Activated CD8-positive, alpha-beta T cell treated with anti-CD3 and anti-CD28 coated beads, Interleukin-2, amount 10 ng/mL, durations not matched to agents 7 days and 5 days (primary cell): ENCODE results near the gene GCM1. TPM values are rescaled to one million over a fixed set of nuclear protein-coding genes. Genes with fewer than 3 reads are reported as not detected.

Experiments used
- ATAC-seq: fragments of 150-1000 bp; cut with Tn5 transposase; one replicate; pipeline ENCODE4 v1.10.0; 2021; ENCODE audit warnings: moderate library complexity
- CTCF ChIA-PET: fragments of 350-600 bp; sonication (Branson Sonifier 250); formaldehyde crosslinking; loops from one replicate; lab custom pipeline; 2021; ENCODE audit warnings: antibody characterized with exemption; lab: Charles Lee
- POLR2A ChIA-PET: fragments of 350-600 bp; sonication (Branson Sonifier 250); formaldehyde crosslinking; loops from one replicate; lab custom pipeline; 2021; ENCODE audit warnings: antibody characterized with exemption; lab: Charles Lee
- DNase-seq: peaks from one replicate; pipeline ENCODE4 v3.0.0-alpha.2; 2020
- H3K27ac Mint-ChIP-seq: one replicate; pipeline ENCODE4 v1.8.0; 2021; ENCODE audit warnings: mild to moderate bottlenecking, mixed read lengths
- H3K27me3 Mint-ChIP-seq: one replicate; pipeline ENCODE4 v1.8.0; 2021; ENCODE audit warnings: low read depth, mixed read lengths
- H3K36me3 Mint-ChIP-seq: one replicate; pipeline ENCODE4 v1.8.0; 2021; ENCODE audit warnings: low read depth, mixed read lengths
- H3K4me1 Mint-ChIP-seq: one replicate; pipeline ENCODE4 v1.8.0; 2021; ENCODE audit warnings: low read depth, mixed read lengths
- H3K4me3 Mint-ChIP-seq: one replicate; pipeline ENCODE4 v1.8.0; 2021; ENCODE audit warnings: mild to moderate bottlenecking, mixed read lengths
- H3K9me3 Mint-ChIP-seq: one replicate; pipeline ENCODE4 v1.8.0; 2022; ENCODE audit warnings: mixed read lengths; ENCODE audit not compliant: insufficient read depth
- total RNA-seq, 2 experiments: library from RNA; stranded (reverse); gene quantifications; one replicate each; pipeline ENCODE4 v1.2.3, GENCODE V29; 2021

Gene GCM1
- not detected for total RNA-seq

- H3K27me3 Mint-ChIP-seq, result peaks cover 7% of the 10 kb centered on the region
- no peak for ATAC-seq
- H3K4me3 Mint-ChIP-seq, result no peak within 1 kb of the TSS
- no peaks in the 10 kb centered on the region for H3K36me3 Mint-ChIP-seq
- H3K4me1 Mint-ChIP-seq, result no peaks in the 10 kb centered on the region
- H3K9me3 Mint-ChIP-seq, result no peaks in the 10 kb centered on the region
- no peak within 1 kb of the TSS for H3K27ac Mint-ChIP-seq
- POLR2A ChIA-PET, result no interaction called here
- CTCF ChIA-PET, result no interaction called here
- DNase-seq, result no peak
Measured at GRCh38 chr6:53148684-53149083, at the start of gene GCM1. GCM1 (minus strand) TSS chr6:53148841; CDS start chr6:53145632, 3,209 bp downstream.

GRCh38 chr6:53197553-53197952 is 48.9 kb upstream of the GCM1 start:
- Mint-ChIP-seq H3K27me3 (peaks cover 5% of the 10 kb centered on the region), H3K27ac (no peak overlapping the region), H3K9me3 (no peaks in the 10 kb centered on the region), H3K36me3 (no peaks in the 10 kb centered on the region), H3K4me1 (peaks cover 9% of the 10 kb centered on the region), H3K4me3 (no peak overlapping the region)
- DNase-seq (no peak), ATAC-seq (no peak)
- ChIA-PET CTCF (no interaction called here), POLR2A (no interaction called here)

- Mint-ChIP-seq H3K9me3 (no peaks in the 10 kb centered on the region), H3K27ac (no peak overlapping the region), H3K4me1 (peaks cover 12% of the 10 kb centered on the region), H3K36me3 (no peaks in the 10 kb centered on the region), H3K27me3 (peaks cover 5% of the 10 kb centered on the region), H3K4me3 (no peak overlapping the region)
- DNase-seq (no peak), ATAC-seq (no peak)
- ChIA-PET CTCF (no interaction called here), POLR2A (no interaction called here)
Measured at GRCh38 chr6:53195048-53195447, 46.4 kb upstream of the GCM1 start.

GRCh38 chr6:53192682-53193188 is 44.1 kb upstream of the GCM1 start:
- H3K36me3 Mint-ChIP-seq, result no peaks in the 10 kb centered on the region
- ATAC-seq, result no peak
- H3K27me3 Mint-ChIP-seq, result peaks cover 2% of the 10 kb centered on the region
- DNase-seq, result no peak
- H3K4me3 Mint-ChIP-seq, result no peak overlapping the region
- no peak overlapping the region for H3K27ac Mint-ChIP-seq
- ChIA-PET CTCF (no interaction called here), POLR2A (no interaction called here)
- H3K9me3 Mint-ChIP-seq, result no peaks in the 10 kb centered on the region
- H3K4me1 Mint-ChIP-seq, result peaks cover 20% of the 10 kb centered on the region

GRCh38 chr6:53189554-53189953 is 40.9 kb upstream of the GCM1 start:
- ChIA-PET POLR2A (no interaction called here), CTCF (interaction anchor here (1.0 to 2.5 kb wide), 4 partner anchors 17 to 539 kb away, joined by 3 to 9 read pairs (median 4); no protein-coding TSS in a partner anchor)
- no peaks in the 10 kb centered on the region for H3K27me3 Mint-ChIP-seq
- no peak overlapping the region for H3K4me3 Mint-ChIP-seq
- H3K9me3 Mint-ChIP-seq, result no peaks in the 10 kb centered on the region
- no peak for DNase-seq
- no peak for ATAC-seq
- no peaks in the 10 kb centered on the region for H3K36me3 Mint-ChIP-seq
- H3K27ac Mint-ChIP-seq, result no peak overlapping the region
- H3K4me1 Mint-ChIP-seq, result peaks cover 25% of the 10 kb centered on the region

GRCh38 chr6:53188833-53189232 is 40.2 kb upstream of the GCM1 start:
- no peak for DNase-seq
- Mint-ChIP-seq H3K27me3 (no peaks in the 10 kb centered on the region), H3K36me3 (no peaks in the 10 kb centered on the region), H3K9me3 (no peaks in the 10 kb centered on the region), H3K4me1 (peaks cover 25% of the 10 kb centered on the region), H3K27ac (peak overlapping the region; percentile 89), H3K4me3 (peak overlapping the region; percentile 64)
- POLR2A ChIA-PET, result interaction anchor here (1.6 kb wide), 1 partner anchor 159 kb away, joined by 4 read pairs; no protein-coding TSS in a partner anchor
- CTCF ChIA-PET, result interaction anchor here (1.0 to 2.5 kb wide), 8 partner anchors 16 to 540 kb away, joined by 3 to 9 read pairs (median 4); no protein-coding TSS in a partner anchor
- ATAC-seq, result no peak

GRCh38 chr6:53180678-53181077 is 32.0 kb upstream of the GCM1 start:
- Mint-ChIP-seq H3K9me3 (no peaks in the 10 kb centered on the region), H3K27me3 (no peaks in the 10 kb centered on the region), H3K36me3 (no peaks in the 10 kb centered on the region), H3K4me1 (peaks cover 7% of the 10 kb centered on the region), H3K27ac (no peak overlapping the region), H3K4me3 (no peak overlapping the region)
- ChIA-PET POLR2A (no interaction called here), CTCF (interaction anchor here (0.6 kb wide), 1 partner anchor 303 kb away, joined by 3 read pairs; no protein-coding TSS in a partner anchor)
- ATAC-seq, result no peak
- no peak for DNase-seq

- CTCF ChIA-PET, result interaction anchor here (0.6 kb wide), 1 partner anchor 304 kb away, joined by 3 read pairs; no protein-coding TSS in a partner anchor
- Mint-ChIP-seq H3K36me3 (no peaks in the 10 kb centered on the region), H3K27ac (peak overlapping the region; percentile 74), H3K9me3 (no peaks in the 10 kb centered on the region), H3K4me1 (peaks cover 7% of the 10 kb centered on the region), H3K4me3 (no peak overlapping the region), H3K27me3 (no peaks in the 10 kb centered on the region)
- DNase-seq, result peak; percentile 47
- POLR2A ChIA-PET, result no interaction called here
- ATAC-seq, result peak; percentile 61
Measured at GRCh38 chr6:53179961-53180651, 31.5 kb upstream of the GCM1 start.

GRCh38 chr6:53178837-53179432 is 30.3 kb upstream of the GCM1 start:
- CTCF ChIA-PET, result interaction anchor here (0.9 kb wide), 1 partner anchor 306 kb away, joined by 4 read pairs; no protein-coding TSS in a partner anchor
- POLR2A ChIA-PET, result no interaction called here

GRCh38 chr6:53175027-53175426 is 26.4 kb upstream of the GCM1 start:
- no peak overlapping the region for H3K27ac Mint-ChIP-seq
- no peak for ATAC-seq
- H3K9me3 Mint-ChIP-seq, result no peaks in the 10 kb centered on the region
- H3K4me1 Mint-ChIP-seq, result peaks cover 4% of the 10 kb centered on the region
- DNase-seq, result no peak
- no peak overlapping the region for H3K4me3 Mint-ChIP-seq
- ChIA-PET CTCF (interaction anchor here (0.8 to 2.0 kb wide), 4 partner anchors 9 to 310 kb away, joined by 3 to 12 read pairs (median 4); no protein-coding TSS in a partner anchor), POLR2A (no interaction called here)
- no peaks in the 10 kb centered on the region for H3K36me3 Mint-ChIP-seq
- no peaks in the 10 kb centered on the region for H3K27me3 Mint-ChIP-seq

More at GRCh38 chr6:53178837-53179432, 30.3 kb upstream of the GCM1 start:
- DNase-seq, result no peak
- no peak for ATAC-seq
- Mint-ChIP-seq H3K36me3 (no peaks in the 10 kb centered on the region), H3K27me3 (no peaks in the 10 kb centered on the region), H3K4me1 (peaks cover 7% of the 10 kb centered on the region), H3K9me3 (no peaks in the 10 kb centered on the region), H3K4me3 (no peak overlapping the region), H3K27ac (peak overlapping the region; percentile 22)

- Mint-ChIP-seq H3K4me3 (no peak overlapping the region), H3K9me3 (no peaks in the 10 kb centered on the region), H3K27ac (no peak overlapping the region), H3K4me1 (no peaks in the 10 kb centered on the region), H3K27me3 (no peaks in the 10 kb centered on the region), H3K36me3 (no peaks in the 10 kb centered on the region)
- DNase-seq (no peak), ATAC-seq (no peak)
- CTCF ChIA-PET, result interaction anchor here (0.6 to 7.5 kb wide), 33 partner anchors 11 to 520 kb away, joined by 3 to 84 read pairs (median 4); no protein-coding TSS in a partner anchor
- POLR2A ChIA-PET, result no interaction called here
Measured at GRCh38 chr6:53172468-53172803, 23.8 kb upstream of the GCM1 start.
